B cell (primary cell): ENCODE results near the gene GLB1L3. TPM values are rescaled to one million over a fixed set of nuclear protein-coding genes. Genes with fewer than 3 reads are reported as not detected.

Experiments used
- ATAC-seq: fragments of 200-7000 bp; cut with Tn5 transposase; one replicate; pipeline ENCODE4 v1.10.0; 2021; ENCODE audit warnings: low read depth, mild to moderate bottlenecking, moderate number of reproducible peaks, moderate library complexity
- CTCF ChIA-PET: fragments of 350-600 bp; sonication (Branson Sonifier 250); formaldehyde crosslinking; loops from one replicate; lab custom pipeline; 2021; ENCODE audit warnings: antibody characterized with exemption, inconsistent platforms; lab: Charles Lee
- POLR2A ChIA-PET: fragments of 350-600 bp; sonication (Branson Sonifier 250); formaldehyde crosslinking; loops from one replicate; lab custom pipeline; 2021; ENCODE audit warnings: antibody characterized with exemption; lab: Charles Lee
- DNase-seq: peaks from one replicate; pipeline ENCODE4 v3.0.0; 2013
- H2AFZ ChIP-seq: 2 replicates; pipeline ENCODE4 v1.6.1; 2012; ENCODE audit warnings: mild to moderate bottlenecking, low read depth, low read length; ENCODE audit not compliant: insufficient read depth, poor library complexity, severe bottlenecking
- H3K27ac ChIP-seq, 2 donors: 1 replicate in 1 of 2; 2 replicates in 1 of 2; pipeline ENCODE4 v1.5.1; 2012 to 2013; ENCODE audit warnings: low read length in 2 of 2, mild to moderate bottlenecking in 2 of 2, moderate library complexity in 1 of 2
- H3K27me3 ChIP-seq, 4 experiments: fragments of 200-600 bp in 1 of 4; sonication (generic) in 1 of 4; replicated peaks in 1 of 4; 1 replicate in 2 of 4; 2 replicates in 2 of 4; pipeline versions ENCODE4 v1.6.1 to v1.7.0; 2013 to 2016; ENCODE audit warnings: low read length in 3 of 4, mild to moderate bottlenecking in 2 of 4, mixed read lengths in 1 of 4, moderate library complexity in 1 of 4; ENCODE audit not compliant: insufficient read depth in 4 of 4, control insufficient read depth in 3 of 4; ENCODE audit errors: control extremely low read depth in 1 of 4
- H3K36me3 ChIP-seq, 2 experiments: replicated peaks in 1 of 2; 1 replicate in 1 of 2; 2 replicates in 1 of 2; pipeline versions ENCODE4 v1.6.1 to v1.7.1; 2013; ENCODE audit warnings: low read length in 1 of 2; ENCODE audit not compliant: insufficient read depth in 2 of 2, control insufficient read depth in 1 of 2; ENCODE audit errors: control extremely low read depth in 1 of 2, extremely low read depth in 1 of 2
- H3K4me1 ChIP-seq, 2 donors: fragments of 200-600 bp in 1 of 2; sonication (generic) in 1 of 2; 1 replicate in 1 of 2; 2 replicates in 1 of 2; pipeline versions ENCODE4 v1.5.1 to v1.6.1; 2013 to 2017; ENCODE audit warnings: low read length in 2 of 2; ENCODE audit not compliant: control insufficient read depth in 2 of 2, insufficient read depth in 2 of 2
- H3K4me2 ChIP-seq: replicated peaks from 2 replicates; pipeline ENCODE3; 2012; ENCODE audit warnings: mild to moderate bottlenecking, low read depth, low read length; ENCODE audit not compliant: poor library complexity, severe bottlenecking
- H3K4me3 ChIP-seq, 5 experiments: fragments of 200-600 bp in 1 of 5; sonication (generic) in 1 of 5; 1 replicate in 3 of 5; 2 replicates in 2 of 5; pipeline versions ENCODE4 v1.5.1 to v1.7.0; 2011 to 2016; ENCODE audit warnings: low read length in 4 of 5, mild to moderate bottlenecking in 4 of 5, low read depth in 2 of 5, control low read depth in 1 of 5, moderate library complexity in 1 of 5; ENCODE audit not compliant: insufficient read depth in 1 of 5; ENCODE audit errors: control extremely low read depth in 1 of 5, extremely low read depth in 1 of 5
- H3K79me2 ChIP-seq: fragments of 200-600 bp; sonication (generic); one replicate; pipeline ENCODE4 v1.6.0; 2016; ENCODE audit warnings: low read length; ENCODE audit not compliant: control insufficient read depth, insufficient read depth
- H3K9ac ChIP-seq: fragments of 200-600 bp; sonication (generic); 2 replicates; pipeline ENCODE4 v1.6.1; 2017; ENCODE audit warnings: mild to moderate bottlenecking, low read length, moderate library complexity
- H3K9me3 ChIP-seq, 3 donors: one replicate each; pipeline versions ENCODE4 v1.6.1 to v1.7.1; 2013; ENCODE audit warnings: low read length in 2 of 3; ENCODE audit not compliant: control insufficient read depth in 2 of 3, insufficient read depth in 1 of 3; ENCODE audit errors: control extremely low read depth in 1 of 3
- H4K20me1 ChIP-seq: 2 replicates; pipeline ENCODE4 v1.6.0; 2012; ENCODE audit warnings: mild to moderate bottlenecking, low read length; ENCODE audit not compliant: insufficient read depth, control insufficient read depth, poor library complexity, severe bottlenecking
- H3K27ac Mint-ChIP-seq: one replicate; pipeline ENCODE4 v1.8.0; 2021; ENCODE audit warnings: mixed read lengths
- H3K27me3 Mint-ChIP-seq: one replicate; pipeline ENCODE4 v1.8.0; 2021; ENCODE audit warnings: mixed read lengths
- H3K4me1 Mint-ChIP-seq: one replicate; pipeline ENCODE4 v1.8.0; 2021; ENCODE audit warnings: mixed read lengths
- H3K4me3 Mint-ChIP-seq: one replicate; pipeline ENCODE4 v1.8.0; 2021; ENCODE audit warnings: mixed read lengths
- H3K9me3 Mint-ChIP-seq: one replicate; pipeline ENCODE4 v1.8.0; 2022; ENCODE audit warnings: mixed read lengths; ENCODE audit not compliant: insufficient read depth
- EZH2 ChIP-seq: IDR thresholded peaks from 2 replicates; pipeline ENCODE4 v1.6.1; 2012; ENCODE audit warnings: borderline replicate concordance, low read depth, mild to moderate bottlenecking, moderate library complexity, low read length; ENCODE audit not compliant: insufficient read depth, poor library complexity, severe bottlenecking
- WGBS: methylation state at CpG from one replicate; pipeline ENCODE4 v1.1.5; 2013; ENCODE audit warnings: missing lambda C conversion rate; ENCODE audit not compliant: insufficient coverage; 5-methylcytosine and 5-hydroxymethylcytosine counted together
- intact Hi-C: fragments of 100-400 bp; cut with micrococcal nuclease; formaldehyde crosslinking; loops from one replicate; pipeline ENCODE4 v1.10.0; 2022
- polyA plus RNA-seq: library from polyadenylated mRNA; depleted of rRNA; stranded (reverse); fragments of >200 nt; gene quantifications from 2 replicates; pipeline ENCODE4 v1.2.3, GENCODE V29; 2012
- total RNA-seq, 2 donors: library from RNA; stranded (reverse); fragments of 120-200 nt in 1 of 2; gene quantifications; 1 replicate in 1 of 2; 2 replicates in 1 of 2; pipeline versions ENCODE4 v1.2.3 to v1.2.4, GENCODE V29; 2013 to 2022
- TF ChIP-seq, protein P1 (sequence below): fragments of 200-600 bp; IDR thresholded peaks from one replicate; pipeline ENCODE4 v1.8.0; 2022; ENCODE audit warnings: antibody characterized with exemption, mild to moderate bottlenecking

GLB1L3 gene
- total and polyA plus RNA-seq, 2 donors (not counting 1 experiment from before 2014, with no cell fraction given): not detected

DNA sequence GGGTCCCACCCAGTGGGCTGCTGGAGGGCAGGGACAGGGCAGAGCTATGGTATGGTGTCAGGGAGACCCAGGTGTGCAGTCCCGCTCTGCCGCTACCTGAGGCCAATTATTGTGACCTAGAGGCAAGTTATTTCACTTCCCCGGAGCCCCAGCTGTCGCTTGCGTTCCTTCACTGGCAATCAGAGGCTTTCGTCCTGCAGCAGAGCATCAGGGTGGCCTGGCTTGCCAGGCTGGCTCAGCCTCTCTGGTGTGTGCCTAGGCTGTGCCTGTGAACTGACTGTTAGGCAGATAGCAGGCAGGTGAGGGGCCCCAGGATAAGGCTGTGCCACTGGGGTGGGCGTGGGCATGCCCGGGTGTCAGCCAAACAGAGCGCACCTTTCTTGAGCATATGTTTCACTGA is 87.0 kb downstream of the GLB1L3 start:
- no peak for TF ChIP-seq EZH2
- TF ChIP-seq, protein P1, sequence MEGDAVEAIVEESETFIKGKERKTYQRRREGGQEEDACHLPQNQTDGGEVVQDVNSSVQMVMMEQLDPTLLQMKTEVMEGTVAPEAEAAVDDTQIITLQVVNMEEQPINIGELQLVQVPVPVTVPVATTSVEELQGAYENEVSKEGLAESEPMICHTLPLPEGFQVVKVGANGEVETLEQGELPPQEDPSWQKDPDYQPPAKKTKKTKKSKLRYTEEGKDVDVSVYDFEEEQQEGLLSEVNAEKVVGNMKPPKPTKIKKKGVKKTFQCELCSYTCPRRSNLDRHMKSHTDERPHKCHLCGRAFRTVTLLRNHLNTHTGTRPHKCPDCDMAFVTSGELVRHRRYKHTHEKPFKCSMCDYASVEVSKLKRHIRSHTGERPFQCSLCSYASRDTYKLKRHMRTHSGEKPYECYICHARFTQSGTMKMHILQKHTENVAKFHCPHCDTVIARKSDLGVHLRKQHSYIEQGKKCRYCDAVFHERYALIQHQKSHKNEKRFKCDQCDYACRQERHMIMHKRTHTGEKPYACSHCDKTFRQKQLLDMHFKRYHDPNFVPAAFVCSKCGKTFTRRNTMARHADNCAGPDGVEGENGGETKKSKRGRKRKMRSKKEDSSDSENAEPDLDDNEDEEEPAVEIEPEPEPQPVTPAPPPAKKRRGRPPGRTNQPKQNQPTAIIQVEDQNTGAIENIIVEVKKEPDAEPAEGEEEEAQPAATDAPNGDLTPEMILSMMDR: no peak
- ATAC-seq (no peak), DNase-seq (no peak)
- 96% methylated on average over 6 of the region's 9 CpGs for WGBS
- Mint-ChIP-seq H3K4me1 (peaks cover 2% of the 10 kb centered on the region), H3K27ac (no peak overlapping the region), H3K9me3 (no peaks in the 10 kb centered on the region), H3K27me3 (peaks cover 20% of the 10 kb centered on the region), H3K4me3 (no peak overlapping the region)
- no peak overlapping the region for H3K9ac ChIP-seq
- no peak overlapping the region for H2AFZ ChIP-seq
- no peak overlapping the region for H3K4me2 ChIP-seq
- ChIA-PET CTCF (no interaction called here), POLR2A (no interaction called here)
- no peaks in the 10 kb centered on the region for H4K20me1 ChIP-seq
- H3K79me2 ChIP-seq: no peaks in the 10 kb centered on the region
- peaks cover 0 to 18% (median 0%) of the 10 kb centered on the region in 3 donors for H3K9me3 ChIP-seq
- H3K27me3 ChIP-seq: peaks cover 0 to 4% (median 0%) of the 10 kb centered on the region in 4 experiments
- no peak overlapping the region for H3K27ac ChIP-seq
- intact Hi-C loops: no loop called here
- no peaks in the 10 kb centered on the region for H3K4me1 ChIP-seq
- H3K4me3 ChIP-seq: no peak overlapping the region
- H3K36me3 ChIP-seq: no peaks in the 10 kb centered on the region

DNA sequence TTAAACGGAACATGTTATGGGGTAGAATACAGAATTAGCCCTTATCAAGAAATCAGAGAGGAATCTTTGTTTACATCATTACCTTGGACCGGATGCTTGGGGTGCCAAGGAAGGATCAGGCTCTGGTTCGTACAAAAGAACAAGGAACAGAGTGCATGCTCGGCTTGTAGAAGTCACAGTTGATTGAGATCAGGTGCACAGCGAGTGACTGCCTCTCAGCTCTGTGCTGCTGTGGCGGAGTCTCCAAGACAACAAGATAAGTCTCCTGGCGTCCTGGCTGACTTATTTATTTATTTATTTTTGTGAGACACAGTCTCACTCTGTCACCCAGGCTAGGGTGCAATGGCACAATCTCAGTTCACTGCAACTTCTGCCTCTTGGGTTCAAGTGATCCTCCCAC is 87.4 kb downstream of the GLB1L3 start:
- Histone ChIP-seq H3K9ac (no peak overlapping the region), H3K79me2 (no peaks in the 10 kb centered on the region), H3K27me3 (peaks cover 0 to 4% (median 0%) of the 10 kb centered on the region in 4 experiments), H3K4me3 (no peak overlapping the region), H3K9me3 (peaks cover 0 to 18% (median 0%) of the 10 kb centered on the region in 3 donors), H3K4me1 (no peaks in the 10 kb centered on the region), H3K27ac (no peak overlapping the region), H4K20me1 (no peaks in the 10 kb centered on the region), H2AFZ (no peak overlapping the region), H3K36me3 (no peaks in the 10 kb centered on the region), H3K4me2 (no peak overlapping the region)
- ATAC-seq (no peak), DNase-seq (no peak)
- CTCF ChIA-PET: no interaction called here
- intact Hi-C loops: no loop called here
- POLR2A ChIA-PET: no interaction called here
- Mint-ChIP-seq H3K27ac (no peak overlapping the region), H3K9me3 (no peaks in the 10 kb centered on the region), H3K27me3 (peaks cover 20% of the 10 kb centered on the region), H3K4me1 (peaks cover 2% of the 10 kb centered on the region), H3K4me3 (no peak overlapping the region)
- 89% methylated on average over 6 of the region's 7 CpGs for WGBS
- TF ChIP-seq EZH2: no peak
- TF ChIP-seq, protein P1: no peak
